Ishikawa (cell line): Measurements from ENCODE around the gene DYNC1I1.
A peak's percentile ranks its signal among the peaks of the same experiment; 100 is the strongest.

Source experiments
- CEBPB ChIP-seq: IDR thresholded peaks from 2 replicates; pipeline ENCODE4 v1.6.1; 2012
- CREB1 ChIP-seq: IDR thresholded peaks from 2 replicates; pipeline ENCODE4 v1.6.1; 2012; ENCODE audit warnings: low read depth
- EGR1 ChIP-seq: IDR thresholded peaks from 2 replicates; pipeline ENCODE4 v1.6.1; 2012
- EP300 ChIP-seq: IDR thresholded peaks from 2 replicates; pipeline ENCODE4 v1.6.1; 2012; ENCODE audit warnings: borderline replicate concordance
- FOXM1 ChIP-seq: IDR thresholded peaks from 2 replicates; pipeline ENCODE4 v1.6.1; 2012; ENCODE audit warnings: low read depth, borderline replicate concordance
- NFIC ChIP-seq: IDR thresholded peaks from 2 replicates; pipeline ENCODE4 v1.6.1; 2012
- RAD21 ChIP-seq: IDR thresholded peaks from 2 replicates; pipeline ENCODE4 v1.6.1; 2012; ENCODE audit warnings: low read depth
- TAF1 ChIP-seq: IDR thresholded peaks from 2 replicates; pipeline ENCODE4 v1.6.1; 2012; ENCODE audit warnings: low read depth, mild to moderate bottlenecking
- TCF12 ChIP-seq: IDR thresholded peaks from 2 replicates; pipeline ENCODE4 v1.6.1; 2012; ENCODE audit warnings: low read depth
- TEAD4 ChIP-seq: IDR thresholded peaks from 2 replicates; pipeline ENCODE4 v1.6.1; 2012
- YY1 ChIP-seq: IDR thresholded peaks from 2 replicates; pipeline ENCODE4 v1.6.1; 2012; ENCODE audit warnings: low read depth
- ZBTB7A ChIP-seq: IDR thresholded peaks from 2 replicates; pipeline ENCODE4 v1.6.1; 2012; ENCODE audit warnings: low read depth
- TF ChIP-seq, protein P1 (sequence below): IDR thresholded peaks from 2 replicates; pipeline ENCODE4 v1.6.1; 2012
- TF ChIP-seq, protein P2 (sequence below): IDR thresholded peaks from 2 replicates; pipeline ENCODE4 v1.6.1; 2012
- TF ChIP-seq, protein P3 (sequence below): IDR thresholded peaks from 2 replicates; pipeline ENCODE4 v1.6.1; 2012; ENCODE audit warnings: low read depth, mild to moderate bottlenecking

DYNC1I1 gene

DNA sequence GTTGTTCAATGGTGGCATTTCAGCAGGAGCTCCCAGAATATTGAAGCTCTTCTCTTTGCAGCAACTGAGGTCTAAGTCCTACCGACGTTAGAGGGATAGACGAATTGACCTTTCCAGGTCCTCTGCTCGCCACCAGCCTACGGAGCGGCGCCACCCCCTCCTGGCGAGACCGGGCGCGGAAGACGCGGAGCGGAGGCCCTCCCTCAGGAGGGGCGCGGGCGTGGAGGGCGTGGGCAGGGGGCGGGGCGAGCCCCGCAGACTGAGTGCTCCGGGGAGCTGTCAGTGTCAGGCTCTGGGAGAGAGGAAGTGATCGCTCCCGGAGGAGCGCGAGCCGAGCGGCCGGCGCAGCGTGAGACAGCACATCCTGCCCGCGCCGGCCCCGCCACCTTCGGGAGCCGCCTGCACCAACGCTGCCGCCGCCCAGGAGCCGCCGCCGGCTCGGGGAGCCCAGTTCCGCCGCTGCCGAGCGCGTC is at the start of gene DYNC1I1:
Gene DYNC1I1 (plus strand): TSS at position 257 of the 473 bp plus-strand sequence. CDS start 32,176 bp downstream, outside the sequence.
- TF ChIP-seq ZBTB7A: 0 out of 2 replicates have a peak, but pooled peaks have one; percentile 50
- no peak for TF ChIP-seq TEAD4
- no peak for TF ChIP-seq NFIC
- TF ChIP-seq FOXM1: no peak
- TF ChIP-seq EGR1: peak; percentile 61; the same call in 1 of the 2 replicates

DNA sequence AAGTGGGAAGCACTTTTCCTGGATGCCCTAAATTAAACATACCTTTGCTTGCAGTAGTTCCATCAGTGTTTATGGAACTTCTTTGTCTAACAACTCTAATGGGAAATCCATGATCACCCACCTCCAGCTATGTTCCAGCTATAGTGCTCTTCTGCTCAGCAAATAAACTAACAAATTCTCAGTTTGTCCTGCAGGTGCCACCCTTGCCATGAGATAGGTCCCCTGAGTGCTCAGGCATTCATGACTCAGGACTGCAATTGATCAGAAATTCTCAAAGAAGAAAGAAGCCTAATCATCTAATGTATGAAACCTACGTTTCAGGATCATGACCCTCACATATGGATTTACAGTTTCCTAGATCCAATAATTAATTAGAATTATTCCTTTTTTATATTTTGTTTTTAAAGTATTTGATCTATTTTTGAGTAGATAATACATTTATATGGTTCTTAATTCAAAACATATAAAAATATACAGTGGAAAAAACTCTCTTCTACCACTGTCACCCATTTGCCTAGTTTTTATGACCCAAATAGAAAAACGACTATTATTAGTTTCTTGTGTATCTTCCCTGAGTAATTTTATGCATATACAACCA is 48.7 kb upstream of the DYNC1I1 start:
- peak; percentile 85 for TF ChIP-seq RAD21
- TF ChIP-seq EGR1: no peak

DNA sequence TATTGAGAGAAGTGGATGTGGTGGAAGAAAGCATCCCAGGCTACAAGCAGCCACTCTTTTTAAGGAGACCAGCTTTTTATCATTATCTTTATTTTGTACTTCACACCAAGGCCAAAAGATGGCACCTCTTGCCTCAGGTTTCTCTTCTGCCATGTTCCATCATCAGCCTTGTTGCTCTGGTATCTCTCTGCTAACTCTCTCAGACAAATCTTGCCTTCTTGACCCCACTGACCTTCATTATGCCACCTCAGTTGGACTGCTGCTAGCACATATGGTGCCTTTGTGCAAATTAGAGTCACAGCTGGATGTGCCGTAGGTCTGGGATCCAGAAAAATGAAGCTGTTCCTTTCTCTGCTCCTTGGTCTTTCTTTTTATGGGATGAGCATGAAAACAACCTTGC is 47.1 kb upstream of the DYNC1I1 start:
- TF ChIP-seq NFIC (no peak), CEBPB (no peak), ZBTB7A (no peak), TEAD4 (no peak), CREB1 (no peak), YY1 (no peak), EP300 (no peak), RAD21 (no peak)
- TF ChIP-seq, protein P1, sequence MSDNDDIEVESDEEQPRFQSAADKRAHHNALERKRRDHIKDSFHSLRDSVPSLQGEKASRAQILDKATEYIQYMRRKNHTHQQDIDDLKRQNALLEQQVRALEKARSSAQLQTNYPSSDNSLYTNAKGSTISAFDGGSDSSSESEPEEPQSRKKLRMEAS: no peak
- TF ChIP-seq, protein P2, sequence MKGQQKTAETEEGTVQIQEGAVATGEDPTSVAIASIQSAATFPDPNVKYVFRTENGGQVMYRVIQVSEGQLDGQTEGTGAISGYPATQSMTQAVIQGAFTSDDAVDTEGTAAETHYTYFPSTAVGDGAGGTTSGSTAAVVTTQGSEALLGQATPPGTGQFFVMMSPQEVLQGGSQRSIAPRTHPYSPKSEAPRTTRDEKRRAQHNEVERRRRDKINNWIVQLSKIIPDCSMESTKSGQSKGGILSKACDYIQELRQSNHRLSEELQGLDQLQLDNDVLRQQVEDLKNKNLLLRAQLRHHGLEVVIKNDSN: no peak
- TF ChIP-seq, protein P3, sequence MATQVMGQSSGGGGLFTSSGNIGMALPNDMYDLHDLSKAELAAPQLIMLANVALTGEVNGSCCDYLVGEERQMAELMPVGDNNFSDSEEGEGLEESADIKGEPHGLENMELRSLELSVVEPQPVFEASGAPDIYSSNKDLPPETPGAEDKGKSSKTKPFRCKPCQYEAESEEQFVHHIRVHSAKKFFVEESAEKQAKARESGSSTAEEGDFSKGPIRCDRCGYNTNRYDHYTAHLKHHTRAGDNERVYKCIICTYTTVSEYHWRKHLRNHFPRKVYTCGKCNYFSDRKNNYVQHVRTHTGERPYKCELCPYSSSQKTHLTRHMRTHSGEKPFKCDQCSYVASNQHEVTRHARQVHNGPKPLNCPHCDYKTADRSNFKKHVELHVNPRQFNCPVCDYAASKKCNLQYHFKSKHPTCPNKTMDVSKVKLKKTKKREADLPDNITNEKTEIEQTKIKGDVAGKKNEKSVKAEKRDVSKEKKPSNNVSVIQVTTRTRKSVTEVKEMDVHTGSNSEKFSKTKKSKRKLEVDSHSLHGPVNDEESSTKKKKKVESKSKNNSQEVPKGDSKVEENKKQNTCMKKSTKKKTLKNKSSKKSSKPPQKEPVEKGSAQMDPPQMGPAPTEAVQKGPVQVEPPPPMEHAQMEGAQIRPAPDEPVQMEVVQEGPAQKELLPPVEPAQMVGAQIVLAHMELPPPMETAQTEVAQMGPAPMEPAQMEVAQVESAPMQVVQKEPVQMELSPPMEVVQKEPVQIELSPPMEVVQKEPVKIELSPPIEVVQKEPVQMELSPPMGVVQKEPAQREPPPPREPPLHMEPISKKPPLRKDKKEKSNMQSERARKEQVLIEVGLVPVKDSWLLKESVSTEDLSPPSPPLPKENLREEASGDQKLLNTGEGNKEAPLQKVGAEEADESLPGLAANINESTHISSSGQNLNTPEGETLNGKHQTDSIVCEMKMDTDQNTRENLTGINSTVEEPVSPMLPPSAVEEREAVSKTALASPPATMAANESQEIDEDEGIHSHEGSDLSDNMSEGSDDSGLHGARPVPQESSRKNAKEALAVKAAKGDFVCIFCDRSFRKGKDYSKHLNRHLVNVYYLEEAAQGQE: no peak

DNA sequence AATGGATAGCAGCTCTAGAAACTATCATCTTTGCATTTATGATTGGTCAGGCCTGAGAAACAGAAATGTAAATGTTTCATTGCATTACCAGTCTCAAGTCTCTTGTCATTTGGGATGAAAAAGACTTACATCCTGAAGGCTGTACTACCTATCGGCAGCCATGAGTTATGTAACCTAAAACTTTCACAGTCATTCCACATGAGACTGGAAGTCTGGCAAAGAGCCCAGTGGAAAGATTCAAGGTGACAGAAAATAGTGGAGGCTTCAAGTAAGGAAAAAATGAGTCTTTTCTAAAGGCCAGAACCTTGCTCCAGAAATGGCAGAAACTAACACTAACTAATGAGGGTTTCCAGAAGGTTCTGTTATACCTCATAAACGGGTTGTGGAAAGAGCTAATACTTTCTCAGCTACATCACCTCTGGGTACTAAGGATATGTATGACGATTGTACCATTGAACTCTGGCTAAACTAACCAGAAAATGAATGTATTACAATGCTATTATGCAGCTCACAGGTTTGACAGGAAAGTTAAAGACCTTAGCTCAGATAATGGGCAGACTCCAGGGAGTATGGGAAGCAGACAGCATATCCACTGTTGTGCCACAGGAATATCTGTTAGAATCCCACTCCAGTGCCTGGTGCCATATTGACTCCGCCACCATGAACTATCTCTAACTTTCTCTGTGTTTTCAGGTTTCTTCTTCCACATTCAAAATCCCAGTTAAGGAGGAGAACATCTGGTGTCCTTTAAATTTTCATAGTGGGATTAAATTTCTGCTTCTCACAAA is 41.7 kb upstream of the DYNC1I1 start:
- no peak for TF ChIP-seq YY1
- no peak for TF ChIP-seq NFIC
- TF ChIP-seq TEAD4: no peak
- TF ChIP-seq, protein P3: no peak
- TF ChIP-seq FOXM1: no peak
- TF ChIP-seq EGR1: no peak
- TF ChIP-seq RAD21: no peak
- no peak for TF ChIP-seq EP300
- no peak for TF ChIP-seq ZBTB7A
- no peak for TF ChIP-seq TAF1
- TF ChIP-seq TCF12: no peak
- TF ChIP-seq, protein P2: no peak
- TF ChIP-seq CEBPB: no peak
- TF ChIP-seq, protein P1: no peak
- no peak for TF ChIP-seq CREB1

DNA sequence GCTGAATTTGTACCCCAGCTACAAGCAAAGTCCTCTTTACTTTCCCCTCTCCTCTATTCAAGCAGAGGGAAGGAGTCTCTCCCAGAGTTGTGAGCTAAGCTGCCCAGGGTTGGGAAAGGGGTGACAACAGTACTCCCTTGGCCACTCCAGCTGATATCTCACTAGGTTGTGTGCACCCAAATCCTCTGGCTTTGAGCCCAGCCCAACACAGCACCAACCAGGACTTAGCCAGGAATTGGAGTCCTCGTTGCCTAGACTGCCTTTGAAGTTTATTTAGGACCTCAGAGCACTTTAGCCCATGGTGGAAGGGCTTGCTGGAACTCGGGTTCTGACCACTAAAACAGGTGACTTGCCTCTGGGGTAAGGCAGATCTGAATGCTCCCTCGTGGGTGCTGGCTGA is 35.7 kb upstream of the DYNC1I1 start:
- TF ChIP-seq CREB1 (no peak), NFIC (no peak), EGR1 (no peak), TAF1 (no peak)

DNA sequence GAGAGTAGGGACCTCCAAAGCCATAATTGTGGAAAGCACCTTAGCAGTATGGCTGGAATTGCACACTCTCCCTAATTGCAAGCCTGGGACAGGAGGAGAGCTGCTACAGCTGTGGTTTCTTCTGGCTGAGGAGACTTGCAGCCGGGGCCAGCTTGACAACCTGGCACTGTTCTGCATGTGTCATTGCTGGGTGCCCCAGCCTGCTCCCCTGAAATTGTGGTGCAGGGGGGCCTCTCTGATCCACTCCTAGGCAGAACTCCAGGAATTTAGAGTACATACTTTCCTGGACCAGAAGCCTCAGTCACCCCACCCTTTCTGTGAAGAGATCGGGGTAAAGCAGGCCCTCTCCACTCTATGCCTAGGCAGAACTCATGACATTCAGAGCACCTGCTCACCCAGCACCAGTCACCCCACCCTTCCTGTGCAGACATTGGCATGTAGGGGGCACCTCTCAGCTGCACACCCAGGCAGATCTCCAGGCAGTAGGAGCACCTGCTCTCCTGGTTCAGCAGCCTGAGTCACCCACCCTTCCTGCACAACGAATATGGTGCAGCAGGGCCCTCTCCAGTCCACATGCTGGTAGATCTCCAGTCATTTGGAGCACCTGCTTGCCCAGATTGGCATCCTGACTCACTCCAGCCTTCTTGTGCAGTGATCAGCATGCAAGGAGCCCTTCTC is 34.4 kb upstream of the DYNC1I1 start:
- no peak for TF ChIP-seq NFIC
- TF ChIP-seq, protein P1: no peak
- no peak for TF ChIP-seq YY1
- no peak for TF ChIP-seq FOXM1
- TF ChIP-seq, protein P2: no peak
- no peak for TF ChIP-seq EGR1
- TF ChIP-seq TCF12: no peak
